HFF-Myc (cell line): ENCODE results near the gene ALAS2.
A peak's percentile ranks its signal among the peaks of the same experiment; 100 is the strongest.
"Not testable (repeated sequence)": the region's sequence is repeated elsewhere in the genome, so short reads cannot be mapped to it uniquely, and the experiment has no call there.

Experiments used
- DNase-seq: peaks from one replicate; pipeline ENCODE4 v3.0.0-alpha.2; 2011; ENCODE audit warnings: low read depth; ENCODE audit errors: extremely low read depth
- H3K4me3 ChIP-seq: replicated peaks from 2 replicates; pipeline ENCODE4 v1.5.1; 2011; ENCODE audit warnings: low read depth, mild to moderate bottlenecking, control low read depth, low read length
- CTCF ChIP-seq: IDR thresholded peaks from 2 replicates; pipeline ENCODE4 v1.5.1; 2012; ENCODE audit warnings: mild to moderate bottlenecking, low read depth, low read length, control low read depth; ENCODE audit errors: missing control alignments

Gene ALAS2

GRCh38 chrX:55030271-55031205 is at the start of gene ALAS2:
Gene ALAS2, minus strand, starts transcription at chrX:55030977. Its CDS starts 4,977 bp downstream, at chrX:55026000.
- no peak for DNase-seq
- no peak for TF ChIP-seq CTCF

GRCh38 chrX:55074851-55075467 is 44.2 kb upstream of the ALAS2 start, which contains the start of gene PAGE2B:
Gene PAGE2B, plus strand, starts transcription at chrX:55075030. Its CDS starts 1,012 bp downstream, at chrX:55076042.
- no peak for TF ChIP-seq CTCF
- DNase-seq: no peak
- H3K4me3 ChIP-seq: no peak within 1 kb of the TSS

More at GRCh38 chrX:55030271-55031205, at the start of gene ALAS2:
- H3K4me3 ChIP-seq: no peak within 1 kb of the TSS

GRCh38 chrX:55072286-55072685 is 41.5 kb upstream of the ALAS2 start:
- DNase-seq: no peak
- TF ChIP-seq CTCF: no peak
- no peak overlapping the region for H3K4me3 ChIP-seq

GRCh38 chrX:55067180-55067579 is 36.4 kb upstream of the ALAS2 start:
- H3K4me3 ChIP-seq, DNase-seq: not testable (repeated sequence)

- peak; percentile 55 for TF ChIP-seq CTCF
- DNase-seq: peak; percentile 9
- no peak overlapping the region for H3K4me3 ChIP-seq
Measured at GRCh38 chrX:55057675-55058249, 27.0 kb upstream of the ALAS2 start.

GRCh38 chrX:55056820-55057674 is 26.3 kb upstream of the ALAS2 start:
- no peak for TF ChIP-seq CTCF
- H3K4me3 ChIP-seq: no peak overlapping the region
- no peak for DNase-seq

GRCh38 chrX:55050599-55050998 is 19.8 kb upstream of the ALAS2 start:
- not testable (repeated sequence) for H3K4me3 ChIP-seq, DNase-seq
